HepG2 (cell line): ENCODE results near the gene ALDH1A1. TPM values are rescaled to one million over a fixed set of nuclear protein-coding genes. Genes with fewer than 3 reads are reported as not detected.
A peak's percentile ranks its signal among the peaks of the same experiment; 100 is the strongest.

ENCODE experiments used
- ATAC-seq: fragments of 200-7000 bp; cut with Tn5 transposase; 3 replicates; pipeline ENCODE4 v1.9.1; 2020; ENCODE audit warnings: mild to moderate bottlenecking, moderate library complexity
- BruUV-seq: library from RNA; stranded (reverse); fragments of 400-500 nt; replicated peaks from 2 replicates; lab custom pipeline; 2021; lab: Mats Ljungman, UMichigan
- CTCF ChIA-PET: fragments of 300-600 bp; formaldehyde crosslinking; extraction: SDS; loops from one replicate; lab custom pipeline; 2021; ENCODE audit warnings: low total read pairs, inconsistent platforms, low intra/inter-chr PET ratio; lab: Yijun Ruan, JAX
- POLR2A ChIA-PET: fragments of 350-600 bp; sonication (Branson Sonifier 250); formaldehyde crosslinking; loops from one replicate; lab custom pipeline; 2020; ENCODE audit warnings: antibody characterized with exemption, inconsistent platforms; lab: Yijun Ruan, JAX
- DNase-seq: peaks from one replicate; pipeline ENCODE4 v3.0.0-alpha.2; 2015; ENCODE audit warnings: low spot score
- FAIRE-seq: peaks from 3 replicates; lab custom pipeline; 2011; peaks lifted over from hg19 to GRCh38; lab: Jason Lieb, UNC
- H2AFZ ChIP-seq: one replicate; pipeline ENCODE4 v1.6.1; 2011; ENCODE audit warnings: low read length, inconsistent platforms
- H3K27ac ChIP-seq: fragments of 300-600 bp; 3 replicates; pipeline ENCODE4 v1.8.0; 2011; ENCODE audit warnings: mixed run types, mild to moderate bottlenecking, mixed read lengths, low read length, inconsistent platforms; ENCODE audit not compliant: insufficient read depth; ENCODE audit errors: extremely low read length
- H3K27me3 ChIP-seq, 2 experiments: fragments of 200-600 bp in 1 of 2; 2 replicates in 1 of 2; 3 replicates in 1 of 2; pipeline versions ENCODE4 v1.6.0 to v1.8.0; 2011; ENCODE audit warnings: low read length in 2 of 2, mild to moderate bottlenecking in 2 of 2, moderate library complexity in 2 of 2, inconsistent platforms in 1 of 2; ENCODE audit not compliant: insufficient read depth in 2 of 2, control insufficient read depth in 1 of 2
- H3K36me3 ChIP-seq, 2 experiments: fragments of 200-600 bp in 1 of 2; replicated peaks in 1 of 2; 2 replicates in 1 of 2; 3 replicates in 1 of 2; pipeline versions ENCODE4 v1.5.1 to v1.8.0; 2011; ENCODE audit warnings: low read length in 2 of 2, inconsistent platforms in 1 of 2; ENCODE audit not compliant: insufficient read depth in 2 of 2, control insufficient read depth in 1 of 2
- H3K4me1 ChIP-seq: 2 replicates; pipeline ENCODE4 v1.5.1; 2012; ENCODE audit warnings: low read length, inconsistent platforms; ENCODE audit not compliant: insufficient read depth
- H3K4me2 ChIP-seq: 2 replicates; pipeline ENCODE4 v1.6.0; 2011; ENCODE audit warnings: low read depth, low read length, inconsistent platforms
- H3K4me3 ChIP-seq, 3 experiments: fragments of 200-600 bp in 1 of 3; sonication (generic), shearing (Covaris generic) in 1 of 3; replicated peaks in 1 of 3; 2 replicates each; pipeline ENCODE4 v1.5.1; 2011 to 2016; ENCODE audit warnings: low read length in 3 of 3, inconsistent platforms in 2 of 3, low read depth in 2 of 3, mild to moderate bottlenecking in 2 of 3, control low read depth in 1 of 3, mixed read lengths in 1 of 3; ENCODE audit not compliant: insufficient read depth in 1 of 3
- H3K79me2 ChIP-seq: one replicate; pipeline ENCODE4 v1.6.1; 2011; ENCODE audit warnings: low read length, inconsistent platforms; ENCODE audit not compliant: insufficient read depth
- H3K9ac ChIP-seq: 2 replicates; pipeline ENCODE4 v1.6.0; 2011; ENCODE audit warnings: mild to moderate bottlenecking, low read depth, low read length, inconsistent platforms; ENCODE audit not compliant: insufficient read depth
- H3K9me3 ChIP-seq: 2 replicates; pipeline ENCODE4 v1.5.1; 2012; ENCODE audit warnings: mild to moderate bottlenecking, low read length
- H4K20me1 ChIP-seq: 2 replicates; pipeline ENCODE4 v1.6.0; 2011; ENCODE audit warnings: inconsistent platforms, mild to moderate bottlenecking, low read length, moderate library complexity; ENCODE audit not compliant: insufficient read depth
- CTCF ChIP-seq: sonication (generic); formaldehyde crosslinking; IDR thresholded peaks from 2 replicates; pipeline ENCODE4 v1.5.0; 2020; ENCODE audit warnings: mild to moderate bottlenecking, missing genetic modification reagents, moderate library complexity
- GMEB2 ChIP-seq: IDR thresholded peaks from 2 replicates; pipeline ENCODE4 v1.6.1; 2016; ENCODE audit warnings: missing biosample characterization, missing genetic modification reagents, low read depth
- STAG1 ChIP-seq: sonication (generic); formaldehyde crosslinking; IDR thresholded peaks from 2 replicates; pipeline ENCODE4 v1.4.0; 2020; ENCODE audit warnings: missing genetic modification reagents
- ZNF205 ChIP-seq: IDR thresholded peaks from 2 replicates; pipeline ENCODE4 v1.6.1; 2018; ENCODE audit warnings: missing biosample characterization, missing genetic modification reagents
- WGBS: methylation state at CpG from one replicate; pipeline ENCODE4 v1.1.6; 2017; ENCODE audit warnings: low lambda C conversion rate; 5-methylcytosine and 5-hydroxymethylcytosine counted together
- in situ Hi-C: cut with HindIII; loops from 2 replicates; pipeline ENCODE4 v1.10.0; 2017; ENCODE audit warnings: low pct_unique_long_range_greater_than_20kb; ENCODE audit not compliant: extremely low pct_ligation_motif_present
- intact Hi-C: fragments of 100-400 bp; cut with micrococcal nuclease; formaldehyde crosslinking; loops from one replicate; pipeline ENCODE4 v1.10.0; 2022; ENCODE audit not compliant: unreplicated experiment
- polyA plus RNA-seq, 8 experiments: library from polyadenylated mRNA; depleted of rRNA in 3 of 8; stranded (reverse) in 7 of 8; unstranded in 1 of 8; fragments of >200 nt; fragmentation: Illumina TruSeq in 4 of 8; extraction: Trizol in 4 of 8; gene quantifications; 2 replicates each; pipeline versions ENCODE4 v1.2.1 to v1.2.3, GENCODE V29; 2011 to 2016; ENCODE audit warnings: low read depth in 4 of 8, missing spikeins in 1 of 8, mixed read lengths in 1 of 8; ENCODE audit not compliant: insufficient read depth in 1 of 8
- total RNA-seq, 5 experiments: library from RNA; depleted of rRNA; stranded (reverse); fragments of >200 nt; fragmentation: Illumina TruSeq; extraction: Trizol; gene quantifications; 2 replicates each; pipeline ENCODE4 v1.2.3, GENCODE V29; 2016; ENCODE audit warnings: low read depth in 1 of 5

The ALDH1A1 gene
- total and polyA plus RNA-seq, 2 of the 13 experiments (the other 11 are each of a cell fraction or from before 2014, with no cell fraction given): 88.2 to 439 TPM

GRCh38 chr9:72960446-72960845 is 7.6 kb upstream of the ALDH1A1 start:
- no peaks in the 10 kb centered on the region for H3K27me3 ChIP-seq
- in situ Hi-C loops (no loop called here), intact Hi-C loops (no loop called here)
- FAIRE-seq: no peak
- H3K9ac ChIP-seq: no peak overlapping the region
- CTCF ChIA-PET: no interaction called here
- H3K4me3 ChIP-seq: no peak overlapping the region
- no peaks in the 10 kb centered on the region for H3K36me3 ChIP-seq
- TF ChIP-seq CTCF (CRISPR knock-in tag): peak; percentile 39
- no peak for TF ChIP-seq GMEB2 (CRISPR knock-in tag)
- TF ChIP-seq STAG1 (CRISPR knock-in tag): peak; percentile 49
- TF ChIP-seq ZNF205 (CRISPR knock-in tag): no peak
- peak; percentile 45; the same call in 1 of the 3 replicates for ATAC-seq
- no peaks in the 10 kb centered on the region for H3K79me2 ChIP-seq
- no peaks in the 10 kb centered on the region for H3K4me1 ChIP-seq
- no peak overlapping the region for H3K27ac ChIP-seq
- no peaks in the 10 kb centered on the region for H4K20me1 ChIP-seq
- no peaks in the 10 kb centered on the region for H3K9me3 ChIP-seq
- POLR2A ChIA-PET: no interaction called here
- 91% methylated on average over 4 of the region's 4 CpGs for WGBS
- no peak overlapping the region for H2AFZ ChIP-seq
- no peak for DNase-seq
- no peak overlapping the region for H3K4me2 ChIP-seq
- BruUV-seq: no TSS peak
